Measurements from ENCODE around the gene UNKL.

Gene UNKL

GRCh38 chr16:1379304-1380076 is 35.0 kb downstream of the UNKL start:
- TF ChIP-seq CTCF (IDR thresholded peaks at IDR 0.05) = peak; percentile 25; the same call in 1 of the 2 replicates

GRCh38 chr16:1378804-1379303 is 35.6 kb downstream of the UNKL start:
- no peak for TF ChIP-seq CTCF (IDR thresholded peaks at IDR 0.05)

- no peak for TF ChIP-seq CTCF (IDR thresholded peaks at IDR 0.05)
These were observed 36.3 kb downstream of the UNKL start for GRCh38 chr16:1378087-1378803.

- no peak for TF ChIP-seq CTCF (IDR thresholded peaks at IDR 0.05)
These were observed 37.0 kb downstream of the UNKL start for GRCh38 chr16:1377406-1378010.

GRCh38 chr16:1375741-1376410 is 38.6 kb downstream of the UNKL start:
- no peak for TF ChIP-seq CTCF (IDR thresholded peaks at IDR 0.05)

GRCh38 chr16:1375298-1375640 is 39.2 kb downstream of the UNKL start:
- no peak for TF ChIP-seq CTCF (IDR thresholded peaks at IDR 0.05)
